Muscle layer of colon (tissue), 2 donors: Measurements from ENCODE around the gene PDCD4.

ENCODE experiments used
- H3K27ac ChIP-seq: one replicate; pipeline ENCODE4 v1.7.0; 2013; ENCODE audit warnings: low read depth, mild to moderate bottlenecking, low read length, moderate library complexity
- H3K27me3 ChIP-seq, 2 donors: one replicate each; pipeline ENCODE4 v1.7.0; 2013; ENCODE audit warnings: low read length in 2 of 2, mild to moderate bottlenecking in 2 of 2; ENCODE audit not compliant: insufficient read depth in 2 of 2, control insufficient read depth in 1 of 2
- H3K36me3 ChIP-seq: one replicate; pipeline ENCODE4 v1.7.0; 2013; ENCODE audit warnings: mild to moderate bottlenecking, low read length; ENCODE audit not compliant: insufficient read depth
- H3K4me1 ChIP-seq: one replicate; pipeline ENCODE4 v1.7.0; 2013; ENCODE audit warnings: mild to moderate bottlenecking, low read length; ENCODE audit not compliant: insufficient read depth
- H3K4me3 ChIP-seq, 2 donors: one replicate each; pipeline ENCODE4 v1.7.0; 2013; ENCODE audit warnings: low read length in 2 of 2, low read depth in 1 of 2, mild to moderate bottlenecking in 1 of 2, moderate library complexity in 1 of 2
- H3K9ac ChIP-seq: one replicate; pipeline ENCODE4 v1.7.0; 2013; ENCODE audit warnings: low read length
- H3K9me3 ChIP-seq: one replicate; pipeline ENCODE4 v1.7.0; 2013; ENCODE audit warnings: mild to moderate bottlenecking, low read length
- donor health status: abdominal sarcoma.
- donor health status: Adenocarcinoma of cecum.

PDCD4 gene

GRCh38 chr10:110946496-110946895 lies 74.8 kb downstream of the PDCD4 start:
- H3K9me3 ChIP-seq: no peaks in the 10 kb centered on the region
- H3K36me3 ChIP-seq: no peaks in the 10 kb centered on the region
- no peak overlapping the region for H3K9ac ChIP-seq
- no peak overlapping the region for H3K27ac ChIP-seq
- no peaks in the 10 kb centered on the region for H3K27me3 ChIP-seq
- H3K4me1 ChIP-seq: peaks cover 10% of the 10 kb centered on the region
- H3K4me3 ChIP-seq: no peak overlapping the region

GRCh38 chr10:110947061-110947595 lies 75.4 kb downstream of the PDCD4 start:
- H3K27ac ChIP-seq: no peak overlapping the region
- H3K9me3 ChIP-seq: no peaks in the 10 kb centered on the region
- H3K27me3 ChIP-seq: no peaks in the 10 kb centered on the region
- no peak overlapping the region for H3K4me3 ChIP-seq
- H3K36me3 ChIP-seq: no peaks in the 10 kb centered on the region
- H3K9ac ChIP-seq: no peak overlapping the region
- peaks cover 10% of the 10 kb centered on the region for H3K4me1 ChIP-seq
